Caco-2 (cell line): Measurements from ENCODE around the gene CRTC3. TPM values are rescaled to one million over a fixed set of nuclear protein-coding genes. Genes with fewer than 3 reads are reported as not detected.
A peak's percentile ranks its signal among the peaks of the same experiment; 100 is the strongest.

Experiments used
- BruUV-seq: library from RNA; stranded (reverse); fragments of 400-500 nt; replicated peaks from 2 replicates; lab custom pipeline; 2021; lab: Mats Ljungman, UMichigan
- CTCF ChIA-PET: fragments of 300-600 bp; sonication (Branson Sonifier 250); formaldehyde crosslinking; loops from one replicate; lab custom pipeline; 2022; ENCODE audit warnings: antibody characterized with exemption; lab: Charles Lee
- POLR2A ChIA-PET: fragments of 300-600 bp; sonication (Branson Sonifier 250); formaldehyde crosslinking; loops from one replicate; lab custom pipeline; 2022; ENCODE audit warnings: antibody characterized with exemption; lab: Charles Lee
- DNase-seq, 2 experiments: peaks; one replicate each; pipeline versions ENCODE4 v3.0.0 to v3.0.0-alpha.2; 2020 to 2022
- H3K27me3 ChIP-seq: replicated peaks from 2 replicates; pipeline ENCODE4 v1.6.0; 2011; ENCODE audit warnings: low read length; ENCODE audit not compliant: control insufficient read depth, insufficient read depth
- H3K36me3 ChIP-seq: 2 replicates; pipeline ENCODE4 v1.5.1; 2011; ENCODE audit warnings: low read length; ENCODE audit not compliant: control insufficient read depth, insufficient read depth
- H3K4me1 ChIP-seq: fragments of 250-450 bp; sonication (Bioruptor Pico); 2 replicates; pipeline ENCODE4 v1.5.1; 2020; ENCODE audit warnings: mild to moderate bottlenecking
- H3K4me3 ChIP-seq: 2 replicates; pipeline ENCODE4 v1.5.1; 2011; ENCODE audit warnings: low read depth, mild to moderate bottlenecking, control low read depth, low read length
- H3K9me3 ChIP-seq: fragments of 250-450 bp; sonication (Bioruptor Pico); 2 replicates; pipeline ENCODE4 v1.5.1; 2020; ENCODE audit warnings: mild to moderate bottlenecking, moderate library complexity
- H3K27ac Mint-ChIP-seq: one replicate; pipeline ENCODE4 v1.8.0; 2022; ENCODE audit warnings: mixed read lengths; ENCODE audit not compliant: unreplicated experiment
- H3K27me3 Mint-ChIP-seq: one replicate; pipeline ENCODE4 v1.8.0; 2022; ENCODE audit warnings: mixed read lengths; ENCODE audit not compliant: insufficient read depth, unreplicated experiment
- H3K36me3 Mint-ChIP-seq: one replicate; pipeline ENCODE4 v1.8.0; 2022; ENCODE audit warnings: mild to moderate bottlenecking, mixed read lengths; ENCODE audit not compliant: insufficient read depth, unreplicated experiment
- H3K4me1 Mint-ChIP-seq: one replicate; pipeline ENCODE4 v1.8.0; 2022; ENCODE audit warnings: low read depth, mixed read lengths; ENCODE audit not compliant: unreplicated experiment
- H3K4me3 Mint-ChIP-seq: one replicate; pipeline ENCODE4 v1.8.0; 2022; ENCODE audit warnings: mild to moderate bottlenecking, moderate library complexity, mixed read lengths; ENCODE audit not compliant: unreplicated experiment
- H3K9me3 Mint-ChIP-seq: one replicate; pipeline ENCODE4 v1.8.0; 2022; ENCODE audit warnings: mixed read lengths; ENCODE audit not compliant: unreplicated experiment
- CTCF ChIP-seq, 2 experiments: fragments of 200-600 bp in 1 of 2; IDR thresholded peaks; 1 replicate in 1 of 2; 2 replicates in 1 of 2; pipeline versions ENCODE4 v1.5.1 to v1.8.0; 2011 to 2022; ENCODE audit warnings: antibody characterized with exemption in 1 of 2, control low read depth in 1 of 2, inconsistent platforms in 1 of 2, low read depth in 1 of 2, low read length in 1 of 2, mild to moderate bottlenecking in 1 of 2, moderate library complexity in 1 of 2; ENCODE audit not compliant: insufficient read depth in 1 of 2, severe bottlenecking in 1 of 2, unreplicated experiment in 1 of 2
- intact Hi-C: fragments of 100-400 bp; cut with micrococcal nuclease; formaldehyde crosslinking; loops from one replicate; pipeline ENCODE4 v1.10.0; 2022; ENCODE audit not compliant: unreplicated experiment
- total RNA-seq: library from RNA; stranded (reverse); gene quantifications from 2 replicates; pipeline ENCODE4 v1.2.3, GENCODE V29; 2022

CRTC3 gene
- total RNA-seq, 1 experiment from 2014 or later, result 35.0 TPM

GRCh38 chr15:90642464-90643300 is 113.0 kb downstream of the CRTC3 start:
- no peaks in the 10 kb centered on the region for H3K4me1 Mint-ChIP-seq
- POLR2A ChIA-PET, result no interaction called here
- BruUV-seq, result no TSS peak

GRCh38 chr15:90643301-90643632 is 113.5 kb downstream of the CRTC3 start:
- no peak for TF ChIP-seq CTCF (IDR thresholded peaks at IDR 0.05; ENCODE audit: insufficient read depth in 1 of 2, low read depth in 1 of 2, low read length in 1 of 2, severe bottlenecking in 1 of 2, unreplicated experiment in 1 of 2)
- H3K36me3 Mint-ChIP-seq, result peaks cover 23% of the 10 kb centered on the region
- intact Hi-C loops, result no loop called here
- Histone ChIP-seq H3K27me3 (no peaks in the 10 kb centered on the region), H3K4me3 (no peak overlapping the region), H3K9me3 (no peaks in the 10 kb centered on the region), H3K4me1 (peaks cover 7% of the 10 kb centered on the region), H3K36me3 (no peaks in the 10 kb centered on the region; the same call in 1 of the 2 replicates)
- H3K9me3 Mint-ChIP-seq, result no peaks in the 10 kb centered on the region
- no peaks in the 10 kb centered on the region for H3K27me3 Mint-ChIP-seq
- no peak overlapping the region for H3K27ac Mint-ChIP-seq
- ChIA-PET POLR2A (no interaction called here), CTCF (no interaction called here)
- no TSS peak for BruUV-seq
- H3K4me1 Mint-ChIP-seq, result peaks cover 5% of the 10 kb centered on the region
- no peak for DNase-seq
- no peak overlapping the region for H3K4me3 Mint-ChIP-seq

More at GRCh38 chr15:90642464-90643300, 113.0 kb downstream of the CRTC3 start:
- TF ChIP-seq CTCF (IDR thresholded peaks at IDR 0.05; ENCODE audit: insufficient read depth in 1 of 2, low read depth in 1 of 2, low read length in 1 of 2, severe bottlenecking in 1 of 2, unreplicated experiment in 1 of 2), result no peak
- Histone ChIP-seq H3K4me3 (no peak overlapping the region), H3K9me3 (no peaks in the 10 kb centered on the region), H3K36me3 (no peaks in the 10 kb centered on the region; the same call in 1 of the 2 replicates), H3K4me1 (peaks cover under 1% of the 10 kb centered on the region), H3K27me3 (no peaks in the 10 kb centered on the region)
- Mint-ChIP-seq H3K9me3 (no peaks in the 10 kb centered on the region), H3K27me3 (no peaks in the 10 kb centered on the region), H3K36me3 (peaks cover 23% of the 10 kb centered on the region), H3K4me3 (no peak overlapping the region), H3K27ac (no peak overlapping the region)
- intact Hi-C loops, result no loop called here
- CTCF ChIA-PET, result no interaction called here
- no peak for DNase-seq

GRCh38 chr15:90644526-90644925 is 114.8 kb downstream of the CRTC3 start:
- TF ChIP-seq CTCF (IDR thresholded peaks at IDR 0.05; ENCODE audit: insufficient read depth in 1 of 2, low read depth in 1 of 2, low read length in 1 of 2, severe bottlenecking in 1 of 2, unreplicated experiment in 1 of 2), result no peak
- intact Hi-C loops, result no loop called here
- H3K36me3 Mint-ChIP-seq, result peaks cover 13% of the 10 kb centered on the region
- peaks cover 10% of the 10 kb centered on the region for H3K4me1 Mint-ChIP-seq
- Histone ChIP-seq H3K9me3 (no peaks in the 10 kb centered on the region), H3K4me3 (no peak overlapping the region), H3K27me3 (no peaks in the 10 kb centered on the region), H3K36me3 (no peaks in the 10 kb centered on the region), H3K4me1 (peaks cover 13% of the 10 kb centered on the region)
- POLR2A ChIA-PET, result no interaction called here
- TSS peak; percentile 44 for BruUV-seq
- no peaks in the 10 kb centered on the region for H3K27me3 Mint-ChIP-seq
- no peak overlapping the region for H3K4me3 Mint-ChIP-seq
- no peaks in the 10 kb centered on the region for H3K9me3 Mint-ChIP-seq
- CTCF ChIA-PET, result no interaction called here
- no peak overlapping the region for H3K27ac Mint-ChIP-seq
- DNase-seq, result no peak
